CD4-positive, alpha-beta T cell treated with Interleukin-15 for 4 hours (primary cell): ENCODE measurements around the gene HCRT.
"Not testable (repeated sequence)": the region's sequence is repeated elsewhere in the genome, so short reads cannot be mapped to it uniquely, and the experiment has no call there.

Experiments used
- DNase-seq: peaks from one replicate; pipeline ENCODE4 v3.0.0-alpha.2; 2020; ENCODE audit warnings: low spot score

Gene HCRT

DNA sequence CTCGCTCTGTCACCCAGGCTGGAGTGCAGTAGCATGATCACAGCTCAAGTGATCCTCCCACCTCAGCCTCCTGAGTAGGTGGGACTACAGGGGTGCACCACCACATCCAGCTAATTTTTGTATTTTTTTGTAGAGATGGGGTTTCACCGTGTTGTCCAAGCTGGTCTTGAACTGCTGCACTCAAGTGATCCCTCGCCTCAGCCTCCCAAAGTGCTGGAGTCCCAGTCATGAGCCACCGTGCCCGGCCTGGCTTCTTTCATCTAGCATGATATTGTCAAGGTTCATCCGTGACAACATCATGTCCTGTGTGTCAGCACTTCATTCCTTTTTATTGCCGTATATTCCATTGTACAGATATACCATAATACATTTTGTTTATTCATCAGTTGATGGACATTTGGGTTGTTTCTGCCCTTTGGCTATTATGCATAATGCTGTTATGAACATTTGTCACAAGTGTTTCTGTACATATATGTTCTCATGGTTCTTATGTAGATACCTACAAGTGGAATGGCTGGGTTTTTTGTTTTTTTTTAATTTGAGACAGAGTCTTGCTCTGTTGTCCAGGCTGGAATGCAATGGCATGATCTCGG lies 12.4 kb upstream of the HCRT start:
- no peak for DNase-seq

DNA sequence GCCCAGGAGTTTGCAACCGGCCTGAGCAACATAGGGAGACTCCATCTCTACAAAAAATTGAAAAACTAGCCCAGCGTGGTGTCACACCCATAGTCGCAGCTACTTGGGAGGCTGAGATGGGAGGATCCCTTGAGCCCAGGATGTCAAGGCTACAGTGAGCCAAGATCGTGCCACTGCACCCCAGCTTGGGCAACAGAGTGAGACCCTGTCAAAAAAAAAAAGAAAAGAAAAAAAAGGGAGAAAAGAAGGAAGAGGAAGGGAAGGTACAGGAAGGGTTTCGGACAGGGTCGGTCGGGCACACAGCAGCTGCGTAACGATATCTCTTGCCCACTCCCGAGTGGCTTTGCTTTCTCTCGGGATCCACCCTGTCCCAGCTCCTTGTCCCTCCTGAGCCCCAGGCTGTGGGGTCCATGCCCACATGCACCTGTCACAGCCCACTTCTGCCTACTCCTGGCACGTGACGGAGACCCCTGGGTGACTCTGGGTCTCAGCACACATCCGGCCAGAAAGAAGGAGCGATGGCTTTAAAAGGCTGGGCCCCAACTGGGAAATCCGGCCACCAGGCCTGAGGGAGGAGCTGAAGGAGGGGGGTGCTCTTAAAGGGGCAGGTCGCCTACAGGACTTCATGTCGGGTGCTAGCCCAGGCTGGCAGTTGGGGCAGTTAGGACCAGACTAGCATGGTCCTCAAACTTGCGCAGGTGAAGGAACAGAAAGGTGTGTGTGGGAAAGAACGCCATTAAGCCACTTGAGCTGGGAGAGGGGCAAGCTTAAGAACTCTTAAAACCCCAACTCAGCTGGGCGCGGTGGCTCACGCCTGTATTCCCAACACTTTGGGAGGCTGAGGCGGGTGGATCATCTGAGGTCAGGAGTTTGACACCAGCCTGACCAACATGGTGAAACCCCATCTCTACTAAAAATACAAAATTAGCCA lies 9.0 kb upstream of the HCRT start, which contains the start of gene GHDC:
Gene GHDC, minus strand, starts transcription at position 526 of the 931 bp plus-strand sequence. CDS start 913 bp downstream, outside the sequence.
- DNase-seq = peak; percentile 82

DNA sequence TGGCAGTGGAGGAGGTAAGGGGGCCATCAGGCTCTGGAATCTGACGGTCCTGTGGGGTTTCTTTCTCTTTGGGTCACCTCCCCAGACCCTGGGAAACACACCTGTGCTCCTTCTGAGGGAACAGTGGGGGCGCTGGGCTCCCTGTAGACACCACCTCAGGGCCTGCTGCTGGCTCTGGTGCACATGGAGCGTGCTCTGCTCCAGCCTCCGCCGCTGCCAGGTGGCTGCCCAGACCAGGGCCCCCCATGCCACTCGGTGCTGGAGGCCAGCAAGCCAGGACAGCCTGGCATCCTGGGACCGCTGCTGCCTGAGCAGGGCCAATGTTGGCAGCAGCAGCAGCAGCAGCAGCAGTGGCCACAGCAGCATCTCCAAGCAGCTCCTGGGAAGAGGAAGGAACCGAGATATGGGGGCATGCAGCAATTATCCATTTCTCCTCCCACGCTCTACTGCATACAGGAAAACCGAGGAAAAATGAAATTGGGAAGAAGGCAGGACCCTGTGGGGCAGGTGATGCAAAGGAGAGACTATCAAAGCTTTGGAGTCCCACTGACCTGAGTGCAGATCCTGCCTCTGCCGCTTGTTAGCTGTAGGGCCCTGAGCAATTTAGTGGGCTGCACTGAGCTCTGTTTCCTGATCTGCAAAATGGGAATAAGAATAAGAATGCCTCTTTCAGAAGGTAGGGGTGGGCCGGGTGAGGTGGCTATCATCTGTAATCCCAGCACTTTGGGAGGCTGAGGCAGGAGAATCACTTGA lies 8.1 kb upstream of the HCRT start:
- no peak for DNase-seq

DNA sequence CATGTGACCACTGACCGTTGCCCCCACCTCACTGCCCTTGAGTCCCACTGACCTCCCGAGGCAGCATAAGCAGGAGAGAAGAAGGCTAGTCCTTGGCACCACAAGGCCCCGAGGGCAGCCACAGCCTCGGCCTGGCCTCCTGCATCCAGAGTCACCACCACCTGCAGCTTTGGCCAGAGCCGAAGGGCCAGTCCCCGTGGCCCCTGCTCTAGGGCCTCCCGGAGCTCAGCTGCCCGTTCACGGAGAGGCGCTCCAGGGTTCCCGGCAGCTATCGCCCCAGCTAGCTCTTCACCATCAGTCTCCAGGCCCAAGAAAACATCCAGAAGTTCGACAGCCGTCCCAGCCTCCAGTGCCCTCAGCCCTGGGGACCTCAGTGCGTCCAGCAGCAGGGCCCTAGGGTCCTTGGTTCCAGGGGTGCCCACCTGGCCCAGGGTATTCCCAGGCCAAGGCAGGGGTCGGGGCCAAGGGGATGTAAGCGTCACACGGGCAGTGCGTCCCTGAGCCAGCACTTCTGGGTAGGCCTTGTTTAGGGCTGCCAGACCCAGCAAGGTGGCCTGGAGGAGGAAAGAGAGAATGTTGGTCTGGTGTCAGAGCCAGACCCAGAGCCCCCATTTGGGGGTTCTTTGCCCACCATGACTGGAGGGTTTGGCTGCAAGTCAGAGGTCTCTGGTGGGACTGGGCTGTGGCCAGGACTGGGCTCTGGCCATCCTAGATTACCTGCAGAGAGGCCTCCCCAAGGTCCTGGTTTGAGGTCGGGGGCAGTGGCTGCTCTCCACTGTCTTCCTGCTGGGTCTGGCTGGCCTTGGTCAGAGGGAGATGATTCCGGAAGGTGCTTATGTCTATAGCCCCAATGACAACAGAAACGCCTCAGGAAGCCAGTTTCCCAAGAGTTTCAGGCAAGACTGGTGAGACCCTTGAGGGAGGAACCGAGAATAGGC lies 7.2 kb upstream of the HCRT start:
- DNase-seq = no peak

DNA sequence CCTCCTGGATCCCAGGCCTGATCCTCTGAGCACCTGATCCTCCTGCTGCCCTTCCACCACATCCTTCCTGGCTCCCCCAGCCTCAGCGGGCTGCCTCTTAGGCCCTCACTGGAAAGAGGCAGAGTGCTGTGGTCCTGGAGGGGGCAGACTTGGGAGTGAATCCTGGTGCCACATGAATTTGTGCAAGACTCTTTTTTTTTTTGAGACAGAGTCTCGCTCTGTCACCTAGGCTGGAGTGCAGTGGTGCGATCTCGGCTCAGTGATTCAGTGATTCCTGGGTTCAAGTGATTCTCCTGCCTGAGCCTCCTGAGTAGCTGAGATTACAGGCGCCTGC lies 6.0 kb upstream of the HCRT start:
- DNase-seq = no peak

DNA sequence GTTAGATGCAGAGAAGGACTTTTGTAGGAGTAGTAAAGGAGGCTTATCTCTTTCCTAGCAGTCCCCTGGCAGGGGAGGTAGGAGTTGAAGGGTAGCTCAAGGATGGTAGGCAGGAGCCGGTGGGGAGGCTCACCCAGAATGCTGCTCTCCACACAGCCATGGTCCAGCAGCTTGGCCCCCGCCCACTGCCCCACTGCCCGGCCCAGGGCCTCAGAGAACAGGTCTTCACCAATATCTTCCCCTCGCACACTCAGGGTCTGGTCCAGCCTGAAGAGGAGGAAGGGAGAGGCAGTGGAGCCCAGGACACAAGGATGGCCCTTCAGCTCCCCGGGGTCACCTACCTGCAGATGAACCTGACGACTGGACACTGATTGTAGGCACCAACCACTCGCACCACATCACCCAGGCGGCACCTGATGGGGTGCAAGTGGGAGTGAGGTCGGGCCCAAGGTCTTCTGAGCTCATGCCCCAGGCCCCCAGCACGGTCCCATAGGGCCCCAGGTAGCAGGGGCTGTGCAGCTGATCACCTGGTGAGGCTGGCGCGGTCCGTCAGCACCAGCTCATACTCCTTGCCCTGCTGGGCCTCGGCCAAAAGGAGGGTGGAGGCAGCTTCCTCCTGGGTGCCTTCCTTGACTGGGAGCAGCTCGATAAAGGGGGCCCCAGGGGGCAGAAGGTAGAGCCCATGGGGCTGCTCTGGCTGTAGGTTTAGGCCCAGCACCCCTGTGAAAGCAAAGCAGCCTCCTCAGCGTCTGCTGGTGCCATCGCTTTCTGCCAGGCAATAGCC lies 5.4 kb upstream of the HCRT start:
- DNase-seq = no peak

DNA sequence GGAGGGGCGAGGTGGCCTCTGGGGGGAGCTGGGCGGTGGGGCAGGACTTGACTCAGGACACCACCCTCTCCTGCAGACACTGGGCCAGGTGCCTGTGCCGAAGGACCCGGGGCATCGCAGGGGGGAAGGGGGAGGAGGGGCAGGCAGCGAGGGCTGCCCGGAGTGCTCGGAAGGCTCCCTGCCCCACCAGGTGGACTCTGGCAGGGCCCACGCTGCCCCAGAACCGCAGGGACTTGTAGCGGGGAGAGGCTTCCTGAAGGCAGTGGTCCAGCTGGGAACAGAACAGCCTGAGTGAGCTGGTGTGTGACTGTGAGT lies 4.4 kb upstream of the HCRT start:
- DNase-seq = no peak

DNA sequence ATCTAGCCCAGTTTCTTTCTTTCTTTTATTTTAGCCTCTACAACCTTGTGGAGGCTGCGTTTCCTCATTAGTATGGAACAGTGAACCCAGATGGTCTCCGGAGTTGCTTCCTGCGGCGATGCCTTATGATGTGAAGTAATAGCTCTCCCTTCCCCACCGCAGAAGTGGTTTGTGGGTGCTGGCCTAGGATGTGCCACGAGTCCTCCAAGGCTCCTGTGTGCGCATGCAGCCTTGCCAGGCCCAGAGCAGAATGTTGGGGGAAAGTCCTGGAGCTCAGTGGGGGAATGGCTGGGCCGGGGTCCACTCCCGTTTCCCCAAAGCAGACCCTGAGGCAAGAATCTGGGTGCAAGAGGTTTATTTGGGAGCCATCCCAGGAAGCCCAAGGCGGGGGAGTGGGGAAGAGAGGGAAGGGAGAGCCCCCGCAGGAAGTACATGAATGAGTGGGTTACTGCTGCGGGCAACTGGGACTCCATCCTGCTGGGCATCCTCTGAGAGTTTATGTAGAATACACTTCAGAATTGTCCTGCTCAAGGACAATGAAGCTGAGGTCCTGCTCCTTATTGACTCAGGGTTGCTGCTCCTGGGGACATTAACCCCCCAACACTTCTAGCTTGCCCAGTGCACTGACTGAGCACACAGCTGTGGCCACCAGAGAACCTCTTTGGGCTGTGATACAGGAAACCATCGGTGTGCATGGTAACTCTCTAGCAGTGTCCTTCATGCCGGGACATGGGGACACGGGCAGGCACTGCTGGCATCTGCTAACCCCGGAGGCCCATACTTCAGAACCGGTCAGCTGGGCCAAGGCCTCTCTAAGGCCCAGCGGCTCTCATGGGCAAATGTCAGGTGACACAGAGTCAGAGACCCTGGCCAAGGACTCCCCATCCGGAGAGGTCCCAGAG lies 3.7 kb upstream of the HCRT start:
- no peak for DNase-seq

DNA sequence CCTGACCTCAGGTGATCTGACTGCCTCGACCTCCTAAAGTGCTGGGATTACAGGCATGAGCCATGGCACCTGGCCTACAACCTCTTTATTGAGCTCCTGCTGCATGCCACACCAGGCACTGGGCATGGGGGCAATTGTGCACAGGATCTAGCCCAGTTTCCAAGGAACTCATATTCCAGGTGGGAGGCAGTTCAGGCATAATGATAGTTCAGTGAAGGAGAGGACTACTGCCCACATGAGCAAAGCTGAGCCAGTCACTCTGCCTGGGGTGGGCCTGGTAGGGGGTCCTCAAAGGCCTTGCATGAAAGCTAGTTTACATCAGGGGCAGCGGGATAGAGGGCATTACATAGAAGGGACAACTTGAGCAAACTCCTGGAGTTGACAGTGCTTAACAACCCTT lies 2.6 kb upstream of the HCRT start:
- DNase-seq = no peak

DNA sequence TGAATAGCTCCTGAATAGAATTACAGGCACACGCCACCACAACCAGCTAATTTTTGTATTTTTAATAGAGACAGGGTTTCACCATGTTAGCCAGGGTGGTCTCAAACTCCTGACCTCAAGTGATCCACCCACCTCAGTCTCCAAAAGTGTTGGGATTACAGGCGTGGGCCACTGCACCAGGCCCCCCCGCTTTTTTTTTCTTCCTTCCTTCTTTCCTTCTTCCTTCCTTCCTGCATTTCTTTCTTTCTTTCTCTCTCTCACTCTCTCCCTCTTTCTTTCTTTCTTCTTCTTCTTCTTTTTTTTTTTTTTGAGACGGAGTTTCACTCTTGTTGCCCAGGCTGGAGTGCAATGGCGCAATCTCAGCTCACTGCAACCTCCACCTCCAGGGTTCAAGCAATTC lies 939 bp upstream of the HCRT start:
- DNase-seq = not testable (repeated sequence)

DNA sequence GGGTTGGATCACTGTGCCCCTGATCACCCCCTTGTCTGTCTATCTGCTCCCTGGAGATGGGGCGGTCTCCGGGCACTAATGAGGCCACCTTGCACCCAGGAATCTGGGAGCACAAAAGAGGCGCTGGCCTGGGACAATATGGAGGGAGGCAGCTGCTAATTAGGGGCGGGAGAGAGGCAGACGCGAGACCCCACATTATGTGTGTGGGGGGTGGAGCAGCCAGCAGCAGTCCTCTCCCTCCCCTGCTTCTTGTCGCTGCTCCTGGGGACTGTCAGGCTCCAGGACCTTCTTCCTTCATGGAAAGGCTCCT lies 324 bp upstream of the HCRT start:
- no peak for DNase-seq

DNA sequence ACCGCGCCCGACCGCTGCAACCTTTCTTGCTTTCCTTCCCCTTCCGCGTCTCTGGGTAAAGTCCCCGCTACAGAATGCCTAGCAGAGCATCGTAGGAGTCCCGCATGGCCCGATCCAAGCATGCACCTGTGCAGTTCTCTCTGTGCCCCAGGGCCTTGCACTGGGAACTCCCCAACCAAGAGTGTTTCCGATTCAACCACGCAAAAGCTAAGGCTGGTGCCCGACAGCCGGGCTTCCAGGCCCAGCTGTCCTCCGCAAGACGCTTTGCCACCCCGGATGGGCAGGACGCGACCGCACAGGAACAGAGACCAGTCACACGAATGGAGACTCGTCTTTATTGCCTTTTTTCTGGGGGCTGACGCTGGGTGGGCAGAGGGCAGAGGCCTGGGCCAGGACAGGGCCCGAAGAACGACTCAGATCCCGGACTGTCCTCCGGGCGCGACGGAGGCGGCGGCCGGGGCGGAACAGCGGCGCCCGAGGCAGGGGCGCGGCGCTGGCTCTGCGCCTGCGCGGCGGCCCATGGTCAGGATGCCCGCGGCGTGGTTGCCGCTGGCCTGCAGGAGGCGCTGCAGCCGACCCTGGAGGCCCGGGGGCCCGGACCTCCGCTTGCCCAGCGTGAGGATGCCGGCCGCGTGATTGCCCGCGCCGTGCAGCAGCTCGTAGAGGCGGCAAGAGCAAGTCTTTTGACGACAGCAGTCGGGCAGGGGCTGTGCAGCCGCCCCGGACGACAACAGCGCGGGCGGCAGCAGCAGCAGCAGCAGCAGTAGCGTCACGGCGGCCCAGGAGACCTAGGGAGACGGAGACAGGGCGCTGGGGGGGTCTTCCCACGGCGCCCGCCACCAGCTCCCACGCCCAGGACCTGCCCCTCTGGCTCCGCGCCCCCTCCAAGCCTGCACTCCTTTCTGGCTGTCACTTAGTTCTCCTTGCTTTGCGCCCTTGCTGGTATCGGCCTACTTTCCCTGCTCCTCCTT lies 1.2 kb downstream of the HCRT start:
- DNase-seq = peak; percentile 75

DNA sequence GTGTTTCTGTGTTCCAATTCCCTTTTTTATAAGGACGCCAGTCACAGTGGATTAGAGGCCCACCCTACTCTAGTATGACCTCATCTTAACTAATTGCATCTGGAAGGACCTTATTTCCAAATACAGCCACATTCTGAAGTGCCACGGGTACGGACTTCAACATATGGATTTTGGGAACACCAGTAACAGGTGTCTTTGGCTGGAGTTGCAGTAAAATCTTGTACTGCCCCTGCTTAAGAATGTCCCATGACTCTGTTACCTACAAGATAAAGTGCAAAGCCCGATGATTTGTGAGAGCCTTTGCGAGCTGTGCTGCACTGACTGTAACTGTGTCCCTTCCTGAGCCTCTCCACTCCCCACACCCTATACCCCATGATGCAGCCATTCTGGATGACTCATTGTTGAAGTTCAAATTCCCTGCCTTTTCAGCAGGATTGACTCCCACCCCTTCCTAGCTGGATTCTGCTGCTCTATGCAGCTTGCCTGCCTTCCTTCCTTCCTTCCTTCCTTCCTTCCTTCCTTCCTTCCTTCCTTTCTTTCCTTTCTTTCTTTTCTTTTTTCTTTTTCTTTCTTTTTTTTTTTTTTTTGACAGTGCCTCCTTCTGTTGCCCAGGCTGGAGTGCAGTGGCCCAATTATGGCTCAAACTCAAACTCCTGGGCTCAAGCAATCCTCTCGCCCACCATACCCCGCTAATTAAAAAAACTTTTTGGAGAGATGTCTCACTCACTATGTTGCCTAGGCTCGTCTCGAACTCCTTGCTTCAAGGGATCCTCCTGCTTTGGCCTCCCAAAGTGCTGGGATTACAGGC lies 2.1 kb downstream of the HCRT start:
- no peak for DNase-seq

DNA sequence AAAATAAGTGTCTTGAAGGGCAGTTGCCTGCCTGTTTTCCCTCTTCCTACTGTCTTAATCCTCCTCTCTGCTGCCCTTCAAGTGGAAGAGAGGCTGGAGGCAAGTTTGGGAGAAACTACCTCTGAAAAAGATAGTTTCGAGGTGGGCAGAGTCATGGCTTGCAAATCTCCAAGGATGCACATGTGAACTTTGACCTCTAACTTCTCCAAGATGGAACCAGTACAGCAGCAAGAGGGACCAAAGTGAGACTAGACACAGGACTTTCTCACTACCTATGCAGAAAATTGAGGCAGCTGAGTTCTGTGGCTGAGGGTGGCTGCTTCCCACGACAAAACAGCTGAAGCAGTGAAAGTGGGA lies 3.4 kb downstream of the HCRT start:
- DNase-seq = no peak

DNA sequence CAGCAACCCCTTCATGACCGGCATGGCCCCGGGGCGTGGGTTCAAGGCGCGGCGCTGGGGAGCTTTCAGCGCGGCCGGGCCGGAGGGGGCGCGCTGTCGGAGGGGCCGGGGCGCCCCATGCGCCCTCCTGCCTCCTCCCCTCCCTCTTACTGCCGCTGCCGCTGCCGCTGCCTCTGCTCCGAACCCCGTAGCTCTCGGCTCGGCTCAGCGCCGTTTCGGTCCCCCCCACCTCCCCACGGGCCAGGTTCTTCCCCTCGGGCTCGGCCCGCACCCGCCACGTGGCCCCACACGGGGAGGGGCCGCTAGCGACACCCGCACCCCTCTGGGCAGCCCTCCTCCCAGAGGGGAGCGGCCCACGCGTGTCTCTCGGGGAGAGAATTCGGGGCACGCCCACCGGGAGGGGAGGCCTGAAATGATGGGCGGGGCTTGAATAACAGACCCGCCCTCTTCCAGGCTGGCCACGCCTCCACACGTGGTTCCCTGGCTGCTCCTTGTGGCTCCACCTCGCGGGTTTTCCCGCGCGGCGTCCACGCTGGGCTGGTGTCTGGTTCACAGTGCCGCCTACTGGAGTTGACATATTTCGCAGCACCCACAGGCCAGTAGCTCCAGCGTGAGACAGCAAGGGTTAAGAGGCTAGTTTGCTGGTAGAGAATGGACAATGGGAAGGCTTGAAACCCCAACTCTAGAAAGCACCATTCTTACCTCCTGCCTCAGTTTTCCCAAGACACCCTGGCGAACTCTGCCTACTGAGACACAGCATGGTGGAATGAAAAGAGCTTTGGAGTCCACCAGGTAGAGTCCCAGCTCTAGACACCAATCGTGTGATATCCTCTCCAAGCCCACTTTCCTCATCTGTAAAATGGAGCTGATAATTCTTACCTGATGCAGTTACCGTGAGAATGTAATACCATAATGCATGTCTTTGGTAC lies 4.1 kb downstream of the HCRT start, which contains the start of gene KCNH4:
Gene KCNH4, minus strand, starts transcription at position 221 of the 929 bp plus-strand sequence. Its CDS starts 197 bp downstream, at position 24.
- peak; percentile 92 for DNase-seq

DNA sequence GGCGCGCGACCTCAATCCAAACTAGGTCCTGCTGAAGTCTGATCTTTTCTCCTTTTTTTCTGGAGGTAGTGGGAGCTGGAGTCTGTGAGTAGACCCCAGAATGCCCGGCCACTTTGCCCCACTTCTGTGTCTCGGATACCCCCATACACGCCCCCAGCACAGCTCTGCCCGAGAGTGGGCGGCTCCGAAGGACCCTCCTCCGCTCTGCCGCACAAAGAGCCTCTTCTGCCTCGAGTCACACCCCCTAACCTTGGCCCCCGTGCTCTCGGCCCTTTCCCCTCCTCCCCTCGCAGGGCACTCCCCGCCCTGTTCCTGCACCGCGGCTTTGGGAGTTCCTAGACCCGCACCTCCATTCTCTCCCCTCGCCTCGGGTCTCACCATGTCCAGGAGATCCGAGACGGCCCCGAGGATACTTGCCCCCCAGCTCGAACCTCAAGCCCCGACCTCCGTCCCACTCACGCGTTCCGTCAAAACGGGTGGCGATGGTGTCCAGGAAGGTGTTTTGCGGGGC lies 4.8 kb downstream of the HCRT start:
- DNase-seq = no peak

DNA sequence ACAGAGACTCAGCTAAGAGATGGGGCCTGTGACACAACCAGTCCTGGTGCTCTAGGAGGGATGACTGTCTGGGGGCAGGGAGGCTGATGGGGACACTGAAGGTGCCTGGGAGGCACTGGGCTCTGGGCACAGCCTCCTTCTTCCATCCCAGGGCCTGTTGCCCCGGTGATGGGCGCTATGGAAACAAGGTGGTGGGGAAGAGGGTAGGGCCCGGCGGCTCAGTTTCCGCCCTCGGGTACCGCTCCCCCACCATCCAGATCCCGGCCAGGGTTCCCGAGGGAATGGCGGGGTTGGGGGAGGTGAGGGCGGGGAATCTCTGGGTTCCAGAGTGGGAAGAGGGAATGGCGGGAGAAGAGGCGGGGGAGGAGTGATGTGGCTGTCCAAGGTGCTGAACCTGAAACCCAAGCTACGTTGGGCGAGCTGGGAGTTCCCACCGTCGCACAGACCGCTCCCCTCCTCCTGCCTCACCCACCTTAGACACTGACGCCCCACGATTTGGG lies 5.3 kb downstream of the HCRT start:
- no peak for DNase-seq
